ENCODE measurements around the gene TUBB8. TPM values are rescaled to one million over a fixed set of nuclear protein-coding genes. Genes with fewer than 3 reads are reported as not detected.

Gene TUBB8
- total RNA-seq, 1 donor from 2014 or later: 1.1 TPM

DNA sequence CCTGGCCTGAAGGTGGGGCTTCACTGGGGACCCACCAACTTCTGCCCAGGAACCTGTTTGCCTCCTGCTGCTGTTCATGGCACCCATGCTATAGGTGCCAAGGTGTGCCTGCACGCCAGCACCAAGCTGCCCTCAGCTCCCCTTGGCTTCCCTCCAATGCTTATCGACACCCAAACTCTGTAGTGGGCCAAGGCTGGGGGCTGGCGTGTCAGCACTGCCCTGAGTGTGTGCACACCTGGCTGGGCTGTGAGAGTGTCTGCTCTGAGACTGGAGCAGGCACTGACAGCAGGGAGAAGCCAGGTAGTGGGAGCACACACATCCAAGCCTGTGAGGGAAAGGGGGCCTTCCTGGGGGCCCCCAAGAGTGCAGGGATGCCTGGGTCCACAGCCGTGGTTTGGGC is 43.1 kb upstream of the TUBB8 start:
- no peaks in the 10 kb centered on the region for H3K4me1 Mint-ChIP-seq (ENCODE audit: low read depth, unreplicated experiment)
- DNase-seq: no peak
- TF ChIP-seq, protein P1, sequence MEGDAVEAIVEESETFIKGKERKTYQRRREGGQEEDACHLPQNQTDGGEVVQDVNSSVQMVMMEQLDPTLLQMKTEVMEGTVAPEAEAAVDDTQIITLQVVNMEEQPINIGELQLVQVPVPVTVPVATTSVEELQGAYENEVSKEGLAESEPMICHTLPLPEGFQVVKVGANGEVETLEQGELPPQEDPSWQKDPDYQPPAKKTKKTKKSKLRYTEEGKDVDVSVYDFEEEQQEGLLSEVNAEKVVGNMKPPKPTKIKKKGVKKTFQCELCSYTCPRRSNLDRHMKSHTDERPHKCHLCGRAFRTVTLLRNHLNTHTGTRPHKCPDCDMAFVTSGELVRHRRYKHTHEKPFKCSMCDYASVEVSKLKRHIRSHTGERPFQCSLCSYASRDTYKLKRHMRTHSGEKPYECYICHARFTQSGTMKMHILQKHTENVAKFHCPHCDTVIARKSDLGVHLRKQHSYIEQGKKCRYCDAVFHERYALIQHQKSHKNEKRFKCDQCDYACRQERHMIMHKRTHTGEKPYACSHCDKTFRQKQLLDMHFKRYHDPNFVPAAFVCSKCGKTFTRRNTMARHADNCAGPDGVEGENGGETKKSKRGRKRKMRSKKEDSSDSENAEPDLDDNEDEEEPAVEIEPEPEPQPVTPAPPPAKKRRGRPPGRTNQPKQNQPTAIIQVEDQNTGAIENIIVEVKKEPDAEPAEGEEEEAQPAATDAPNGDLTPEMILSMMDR (IDR thresholded peaks at IDR 0.05; ENCODE audit: partially characterized antibody, unreplicated experiment): no peak
- H3K4me3 Mint-ChIP-seq (ENCODE audit: unreplicated experiment): no peak overlapping the region
- peaks cover 12% of the 10 kb centered on the region for H3K36me3 Mint-ChIP-seq (ENCODE audit: unreplicated experiment)
- H3K27me3 Mint-ChIP-seq (ENCODE audit: unreplicated experiment): peaks cover 2% of the 10 kb centered on the region
- H3K9me3 Mint-ChIP-seq (ENCODE audit: unreplicated experiment): peaks cover 5% of the 10 kb centered on the region
- no peak overlapping the region for H3K27ac Mint-ChIP-seq (ENCODE audit: unreplicated experiment)

DNA sequence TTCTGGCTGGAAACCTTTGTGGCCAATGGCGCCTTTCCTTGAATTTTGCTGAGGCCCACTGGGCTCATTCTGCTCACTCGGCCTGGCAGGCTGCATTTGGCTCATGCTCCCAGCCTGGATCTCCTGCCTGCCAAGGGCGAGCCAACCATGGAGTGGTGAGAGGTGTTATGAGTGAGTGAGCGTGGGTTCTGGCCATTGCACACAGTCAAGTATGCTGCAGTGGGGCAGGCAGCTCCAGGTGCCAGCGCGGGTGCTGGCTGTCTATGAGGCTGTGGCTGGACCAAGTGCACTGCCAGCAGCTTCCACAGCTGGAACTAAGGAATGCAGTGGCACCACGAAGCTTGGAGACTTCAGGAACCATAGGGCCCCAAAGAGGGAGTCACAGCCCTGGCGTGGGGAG is 42.2 kb upstream of the TUBB8 start:
- Mint-ChIP-seq H3K27me3 (ENCODE audit: unreplicated experiment) (peaks cover 2% of the 10 kb centered on the region), H3K4me3 (ENCODE audit: unreplicated experiment) (no peak overlapping the region), H3K4me1 (ENCODE audit: low read depth, unreplicated experiment) (no peaks in the 10 kb centered on the region), H3K9me3 (ENCODE audit: unreplicated experiment) (peaks cover 4% of the 10 kb centered on the region), H3K36me3 (ENCODE audit: unreplicated experiment) (peaks cover 5% of the 10 kb centered on the region), H3K27ac (ENCODE audit: unreplicated experiment) (no peak overlapping the region)
- TF ChIP-seq, protein P1 (IDR thresholded peaks at IDR 0.05; ENCODE audit: partially characterized antibody, unreplicated experiment): no peak
- no peak for DNase-seq

DNA sequence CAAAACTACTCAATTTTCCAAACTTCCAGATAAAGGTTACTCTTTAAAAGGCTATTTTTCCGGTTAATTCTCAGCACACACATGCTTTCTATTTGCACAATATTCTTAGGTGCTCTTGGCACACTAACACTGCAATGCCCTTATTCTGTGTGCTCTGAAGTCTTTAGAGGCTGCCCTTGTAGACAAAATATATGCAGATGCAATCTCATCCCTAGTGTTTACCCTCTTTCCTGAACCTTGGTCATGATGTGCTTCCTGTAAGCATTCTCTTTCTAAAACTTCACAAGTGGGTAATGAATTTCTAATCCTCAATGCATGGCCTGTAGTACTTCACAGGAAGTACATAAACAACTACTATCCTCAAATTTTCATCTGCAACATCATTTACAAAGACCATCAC is 41.1 kb upstream of the TUBB8 start:
- TF ChIP-seq, protein P1 (IDR thresholded peaks at IDR 0.05; ENCODE audit: partially characterized antibody, unreplicated experiment): no peak
- Mint-ChIP-seq H3K36me3 (ENCODE audit: unreplicated experiment) (peaks cover 5% of the 10 kb centered on the region), H3K9me3 (ENCODE audit: unreplicated experiment) (peaks cover 5% of the 10 kb centered on the region), H3K4me3 (ENCODE audit: unreplicated experiment) (no peak overlapping the region), H3K27ac (ENCODE audit: unreplicated experiment) (no peak overlapping the region), H3K27me3 (ENCODE audit: unreplicated experiment) (peaks cover 7% of the 10 kb centered on the region), H3K4me1 (ENCODE audit: low read depth, unreplicated experiment) (no peaks in the 10 kb centered on the region)
- no peak for DNase-seq

DNA sequence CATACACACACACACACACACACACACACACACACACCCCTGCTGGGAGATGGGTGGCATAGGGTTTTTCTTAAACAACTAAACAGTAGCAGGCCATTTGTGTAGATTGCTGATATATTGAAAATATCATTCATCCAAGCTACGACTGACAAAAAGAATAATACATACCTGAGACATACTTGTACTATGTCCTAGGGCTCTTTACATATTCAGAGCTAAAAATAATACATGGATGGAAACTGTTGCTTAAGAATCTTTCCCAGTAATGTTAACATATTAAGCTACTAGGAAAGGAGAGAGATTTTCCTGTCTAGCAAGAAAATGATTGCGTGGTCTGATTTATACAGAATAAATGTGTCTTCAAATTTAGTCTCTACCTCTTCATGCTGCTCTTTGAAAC is 40.2 kb upstream of the TUBB8 start:
- TF ChIP-seq, protein P1 (IDR thresholded peaks at IDR 0.05; ENCODE audit: partially characterized antibody, unreplicated experiment): no peak
- Mint-ChIP-seq H3K27me3 (ENCODE audit: unreplicated experiment) (peaks cover 7% of the 10 kb centered on the region), H3K27ac (ENCODE audit: unreplicated experiment) (no peak overlapping the region), H3K4me1 (ENCODE audit: low read depth, unreplicated experiment) (no peaks in the 10 kb centered on the region), H3K4me3 (ENCODE audit: unreplicated experiment) (no peak overlapping the region), H3K36me3 (ENCODE audit: unreplicated experiment) (no peaks in the 10 kb centered on the region), H3K9me3 (ENCODE audit: unreplicated experiment) (peaks cover 8% of the 10 kb centered on the region)
- no peak for DNase-seq

DNA sequence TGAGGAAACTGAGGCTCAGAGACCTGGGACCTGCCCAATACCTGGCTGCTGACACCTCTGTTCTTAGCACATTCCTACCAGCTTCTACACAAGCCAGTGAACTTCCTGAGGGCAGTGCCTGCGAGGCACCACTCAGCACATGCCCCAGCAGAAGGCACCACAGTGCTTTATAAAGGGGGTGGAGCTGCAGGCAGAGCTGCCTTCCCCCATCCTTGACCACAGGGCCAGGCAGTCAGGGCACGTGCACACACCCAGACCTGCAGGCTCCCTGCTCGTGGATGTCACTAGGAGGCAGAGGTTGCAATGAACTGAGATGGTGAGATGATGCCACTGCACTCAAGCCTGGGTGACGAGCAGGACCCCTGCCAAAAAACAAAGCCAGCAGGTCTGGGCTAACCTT is 39.2 kb upstream of the TUBB8 start:
- Mint-ChIP-seq H3K4me1 (ENCODE audit: low read depth, unreplicated experiment) (no peaks in the 10 kb centered on the region), H3K36me3 (ENCODE audit: unreplicated experiment) (no peaks in the 10 kb centered on the region), H3K27ac (ENCODE audit: unreplicated experiment) (no peak overlapping the region), H3K4me3 (ENCODE audit: unreplicated experiment) (no peak overlapping the region), H3K27me3 (ENCODE audit: unreplicated experiment) (peaks cover 9% of the 10 kb centered on the region), H3K9me3 (ENCODE audit: unreplicated experiment) (peaks cover 8% of the 10 kb centered on the region)
- TF ChIP-seq, protein P1 (IDR thresholded peaks at IDR 0.05; ENCODE audit: partially characterized antibody, unreplicated experiment): no peak
- no peak for DNase-seq

Measured in glutamatergic neuron (in vitro differentiated cells).